Measurements from ENCODE around the gene CCDC191.
A peak's percentile ranks its signal among the peaks of the same experiment; 100 is the strongest.

The CCDC191 gene

DNA sequence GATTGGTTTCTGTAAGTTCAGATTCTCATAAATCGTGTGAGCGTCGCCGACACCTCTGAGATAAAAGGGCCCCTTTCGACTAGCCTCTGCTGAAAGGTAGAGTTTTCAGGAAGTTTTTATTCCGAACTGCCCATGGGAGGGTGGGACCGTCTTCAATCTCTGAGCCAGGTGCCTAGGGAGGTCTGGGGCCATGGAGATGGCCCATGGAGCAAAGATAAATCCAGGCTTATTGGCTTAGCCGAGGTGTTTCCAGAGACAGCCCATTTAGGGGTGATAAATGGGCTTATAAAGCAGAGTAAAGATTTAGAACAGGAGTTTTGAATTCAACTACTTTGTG, 653 bp upstream of the CCDC191 start:
- DNase-seq (ENCODE audit: low spot score) = no peak

DNA sequence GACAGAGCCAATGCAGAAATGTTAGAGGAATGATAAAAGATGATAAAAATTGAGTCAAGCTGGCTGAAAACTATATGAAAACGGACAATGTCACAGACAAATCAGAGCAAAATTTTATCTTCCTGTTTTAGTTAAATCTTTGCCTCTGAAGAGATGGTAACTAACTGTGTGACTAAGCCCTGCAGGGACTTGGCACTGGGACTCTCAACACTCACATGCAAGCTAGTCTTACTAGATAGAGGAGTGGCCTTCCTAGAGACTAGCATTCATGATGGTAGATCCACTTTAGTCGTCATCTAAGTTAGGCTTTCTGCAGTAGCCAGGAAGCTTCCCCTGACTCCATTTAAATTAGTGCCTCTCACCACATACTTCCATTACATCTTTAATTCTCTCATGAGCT, 4.1 kb downstream of the CCDC191 start:
- peak; percentile 8 for DNase-seq (ENCODE audit: low spot score)

DNA sequence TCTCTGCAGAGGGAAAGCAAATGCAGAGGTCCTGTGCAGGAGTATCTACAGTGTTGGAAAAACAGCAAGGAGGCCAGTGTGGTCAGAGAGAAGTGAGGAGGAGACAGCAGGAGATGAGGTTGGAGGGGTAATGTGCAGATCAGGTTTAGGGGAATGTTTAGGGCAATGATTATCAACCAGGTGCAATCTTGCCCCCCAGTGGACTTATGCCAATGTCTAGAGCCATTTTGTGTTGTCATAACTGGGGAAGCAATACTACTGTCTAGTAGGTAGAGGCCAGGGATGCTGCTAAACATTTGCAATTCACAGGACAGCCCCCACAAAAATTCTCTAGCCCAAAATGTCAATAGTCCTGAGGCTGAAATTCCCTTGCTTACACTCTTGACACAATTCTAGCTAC, 13.1 kb downstream of the CCDC191 start:
- no peak for DNase-seq (ENCODE audit: low spot score)

DNA sequence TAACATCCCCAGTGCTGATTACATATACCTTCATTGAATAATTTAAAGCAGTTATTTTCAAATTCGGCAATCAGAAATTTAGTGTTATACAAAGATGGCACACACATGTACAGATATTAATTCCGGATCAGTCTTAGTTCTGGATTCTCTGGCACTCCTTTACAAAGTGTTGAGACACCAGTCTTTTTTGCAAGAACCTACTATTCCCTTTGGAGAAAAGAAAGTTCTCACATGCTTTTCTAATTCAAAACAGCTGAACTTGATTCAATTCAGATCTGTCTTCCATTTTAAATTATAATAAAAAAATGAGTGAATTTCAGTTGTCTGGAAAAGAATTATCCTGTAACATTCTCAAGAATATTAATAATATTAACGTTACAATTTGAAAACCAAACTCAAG, 20.4 kb downstream of the CCDC191 start:
- peak; percentile 5 for DNase-seq (ENCODE audit: low spot score)

- DNase-seq (ENCODE audit: low spot score) = peak; percentile 33
Measured at GRCh38 chr3:114034787-114035545, 21.4 kb downstream of the CCDC191 start.

DNA sequence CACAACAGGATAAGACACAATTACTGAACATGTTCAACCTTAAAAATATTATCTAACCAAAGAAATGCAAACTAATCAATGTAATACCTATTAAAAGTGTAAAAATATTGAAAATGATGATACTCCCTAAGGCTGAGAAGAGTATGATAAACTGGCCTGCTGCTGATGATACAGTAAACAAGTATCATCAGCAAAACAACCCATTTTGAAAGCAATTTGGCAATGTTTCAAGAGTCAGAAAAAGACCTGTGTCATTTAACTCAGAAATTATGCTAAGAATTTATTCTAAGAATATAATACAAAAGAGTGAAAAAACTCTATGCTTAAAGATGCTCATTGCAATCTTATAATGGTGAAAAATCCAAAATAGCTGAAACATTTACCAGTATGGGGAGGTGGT, 22.1 kb downstream of the CCDC191 start:
- no peak for DNase-seq (ENCODE audit: low spot score)

- no peak for DNase-seq (ENCODE audit: low spot score)
Measured at GRCh38 chr3:114033721-114034120, 22.6 kb downstream of the CCDC191 start.

- DNase-seq (ENCODE audit: low spot score) = no peak
Measured at GRCh38 chr3:114026331-114026730, 30.0 kb downstream of the CCDC191 start.

DNA sequence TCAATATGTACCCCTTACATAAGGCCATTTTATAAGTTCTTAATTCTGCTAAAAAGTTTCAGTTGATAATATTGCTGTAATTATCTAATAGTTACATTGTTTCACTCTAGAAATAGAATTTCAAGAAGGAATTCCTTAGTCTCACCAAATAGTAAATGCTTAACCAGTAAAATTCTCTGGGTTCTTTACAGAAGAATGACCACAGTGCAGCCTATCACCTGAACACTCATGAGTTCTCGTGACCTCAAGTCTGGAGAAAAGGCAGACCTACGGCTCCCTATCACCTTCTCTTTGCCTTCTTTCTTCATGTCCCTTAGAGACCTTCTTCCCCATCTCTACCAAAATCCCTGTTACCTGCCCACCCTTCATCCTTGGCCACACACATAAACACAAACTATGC, 30.9 kb downstream of the CCDC191 start:
- no peak for DNase-seq (ENCODE audit: low spot score)

- no peak for DNase-seq (ENCODE audit: low spot score)
Measured at GRCh38 chr3:114022145-114022802, 34.1 kb downstream of the CCDC191 start.

GRCh38 chr3:114020907-114021306, 35.4 kb downstream of the CCDC191 start:
- no peak for DNase-seq (ENCODE audit: low spot score)

GRCh38 chr3:114019486-114019885, 36.8 kb downstream of the CCDC191 start:
- DNase-seq (ENCODE audit: low spot score) = no peak

- DNase-seq (ENCODE audit: low spot score) = no peak
Measured at GRCh38 chr3:114014211-114014610, 42.1 kb downstream of the CCDC191 start.

DNA sequence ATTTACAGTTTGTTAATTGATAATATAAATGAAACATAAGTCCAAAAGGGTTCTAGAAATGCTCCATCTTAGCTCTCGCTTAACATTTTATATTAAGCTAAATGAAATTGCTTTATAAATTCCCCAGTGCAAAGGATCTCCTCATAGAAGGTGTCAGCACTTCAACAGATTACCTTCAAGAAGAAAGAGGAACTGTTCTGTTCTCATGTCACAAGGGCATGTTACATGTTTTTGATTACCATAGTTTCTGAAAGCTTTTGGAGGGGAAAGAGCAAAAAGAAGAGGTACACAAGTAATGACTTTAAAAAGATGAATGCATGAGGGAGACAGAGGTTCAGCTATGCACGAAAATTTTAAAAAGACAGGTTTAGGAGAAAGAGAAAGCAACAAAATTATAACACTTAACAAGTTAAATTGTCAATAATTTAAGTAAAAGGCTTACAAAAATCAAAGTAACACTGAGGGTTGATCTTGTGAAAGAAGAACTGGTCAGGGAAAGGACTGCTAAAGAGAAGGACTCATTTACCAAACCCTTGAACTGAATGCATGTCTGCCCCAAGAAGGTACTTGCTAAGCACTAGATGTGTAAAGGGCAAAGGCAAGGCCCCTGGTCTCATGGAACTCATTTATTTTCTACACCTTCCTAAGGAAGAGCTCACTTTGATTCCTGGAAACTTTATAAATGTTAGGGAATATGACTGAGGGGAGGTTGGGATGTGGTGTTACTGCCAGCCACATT, 45.1 kb downstream of the CCDC191 start:
- DNase-seq (ENCODE audit: low spot score) = no peak

- DNase-seq (ENCODE audit: low spot score) = no peak
Measured at GRCh38 chr3:114005481-114005880, 50.8 kb downstream of the CCDC191 start.

DNA sequence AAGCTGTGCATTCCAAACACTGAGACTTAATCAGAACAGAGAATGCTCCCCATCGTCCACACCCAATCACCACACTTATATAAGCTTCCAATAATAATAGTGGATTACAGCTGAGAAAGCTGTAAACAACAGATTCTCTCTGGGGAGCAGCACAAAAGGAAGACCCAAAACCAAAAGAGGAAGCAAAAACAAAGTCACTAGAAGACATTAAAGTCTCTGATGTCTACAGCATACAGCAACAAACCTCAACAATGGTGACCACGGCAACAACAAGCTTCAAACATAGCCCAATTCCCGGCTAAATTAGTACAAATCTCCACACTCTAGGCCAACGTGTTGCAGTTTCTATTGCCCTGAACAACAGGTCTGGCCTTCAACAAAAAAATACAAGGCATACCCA, 70.8 kb downstream of the CCDC191 start:
- no peak for DNase-seq (ENCODE audit: low spot score)

DNA sequence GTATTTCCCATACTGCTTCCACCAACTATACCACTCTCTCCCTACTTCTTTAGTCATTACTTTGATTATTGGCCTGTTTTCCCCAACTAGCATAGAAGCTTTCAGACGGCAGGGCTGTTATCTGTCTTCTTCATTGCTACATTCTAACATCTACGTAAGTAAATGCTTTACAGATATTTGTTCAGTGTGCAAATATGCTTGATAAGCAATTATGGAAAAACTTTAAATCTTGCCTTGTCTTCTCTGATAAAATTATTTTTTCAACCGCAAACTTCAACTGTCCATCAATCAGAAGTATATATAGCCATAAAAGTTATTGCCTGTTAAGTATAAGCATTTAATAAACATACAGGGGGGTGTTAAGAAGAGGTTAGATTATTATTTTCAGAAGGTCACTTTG, 72.8 kb downstream of the CCDC191 start:
- no peak for DNase-seq (ENCODE audit: low spot score)

DNA sequence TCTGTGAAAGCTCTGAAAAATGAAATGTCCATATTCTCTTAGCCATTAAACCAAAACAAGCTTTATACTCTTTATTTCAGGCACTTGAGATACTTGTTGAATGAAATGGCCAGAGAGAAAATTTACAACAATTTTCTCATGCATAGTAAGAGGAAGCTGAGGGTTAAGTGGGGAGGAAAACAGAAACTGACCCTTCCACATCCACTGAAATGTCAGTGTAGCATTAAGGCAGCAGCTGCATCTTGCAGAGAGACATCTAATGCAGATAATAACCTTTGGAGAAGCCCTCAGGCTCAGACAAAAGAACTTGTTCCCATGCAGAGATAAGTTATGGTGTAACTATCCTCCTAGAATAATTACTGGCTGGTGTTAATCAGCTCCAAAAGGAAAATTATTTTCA, 74.5 kb downstream of the CCDC191 start:
- no peak for DNase-seq (ENCODE audit: low spot score)

DNA sequence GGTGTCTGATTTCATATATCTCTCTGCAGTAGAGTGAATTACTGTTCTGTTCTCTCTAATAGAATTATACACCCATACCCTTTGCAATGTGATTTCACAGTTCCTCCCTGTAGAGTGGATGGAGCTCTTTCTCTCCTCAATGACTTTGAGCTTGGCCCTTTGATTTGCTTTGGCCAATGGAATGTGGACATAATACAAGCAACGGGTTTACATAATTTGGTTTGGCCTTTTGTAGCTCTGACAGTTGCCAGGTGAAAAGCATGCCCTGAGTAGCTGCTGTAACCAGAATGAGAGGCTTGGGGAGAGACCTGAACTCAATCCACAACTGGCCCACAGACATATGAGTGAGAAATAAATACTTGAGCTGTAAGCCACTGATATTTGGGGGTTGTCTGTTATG, 76.4 kb downstream of the CCDC191 start:
- DNase-seq (ENCODE audit: low spot score) = no peak

GRCh38 chr3:113977822-113978221, 78.5 kb downstream of the CCDC191 start:
- DNase-seq (ENCODE audit: low spot score) = no peak

DNA sequence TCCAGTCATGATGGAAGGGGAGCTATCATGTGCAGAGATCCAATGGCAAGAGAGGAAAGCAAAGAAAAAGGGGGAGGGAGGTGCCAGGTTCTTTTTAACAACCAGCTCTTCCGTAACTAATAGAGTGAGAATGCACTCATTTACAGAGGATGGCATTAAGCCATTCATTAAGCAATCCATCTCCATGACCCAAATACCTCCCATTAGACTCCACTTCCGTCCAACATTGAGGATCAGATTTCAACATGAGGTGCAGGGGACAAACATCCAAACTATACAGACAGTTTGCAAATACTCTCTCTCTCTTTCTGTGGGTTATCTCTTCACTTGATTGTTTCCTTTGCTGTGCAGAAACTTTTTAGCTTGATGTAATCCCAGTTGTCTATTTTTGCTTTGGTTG, 87.3 kb downstream of the CCDC191 start:
- DNase-seq (ENCODE audit: low spot score) = peak; percentile 43

GRCh38 chr3:113966172-113966571, 90.2 kb downstream of the CCDC191 start:
- no peak for DNase-seq (ENCODE audit: low spot score)

GRCh38 chr3:113963879-113964278, 92.4 kb downstream of the CCDC191 start:
- DNase-seq (ENCODE audit: low spot score) = no peak
